AG10803 (cell line): ENCODE measurements around the gene MYOM1.
"Not testable (repeated sequence)": the region's sequence is repeated elsewhere in the genome, so short reads cannot be mapped to it uniquely, and the experiment has no call there.

Experiments used
- DNase-seq: peaks from one replicate; pipeline ENCODE4 v3.0.0; 2010; ENCODE audit warnings: low read depth
- H3K4me3 ChIP-seq: 2 replicates; pipeline ENCODE4 v1.5.1; 2011; ENCODE audit warnings: mild to moderate bottlenecking, low read length, control low read depth
- TF ChIP-seq, protein P1 (sequence below): conservative IDR thresholded peaks from 2 replicates; pipeline ENCODE4 v1.5.1; 2011; ENCODE audit warnings: mild to moderate bottlenecking, low read length, control low read depth, inconsistent platforms

Gene MYOM1

DNA sequence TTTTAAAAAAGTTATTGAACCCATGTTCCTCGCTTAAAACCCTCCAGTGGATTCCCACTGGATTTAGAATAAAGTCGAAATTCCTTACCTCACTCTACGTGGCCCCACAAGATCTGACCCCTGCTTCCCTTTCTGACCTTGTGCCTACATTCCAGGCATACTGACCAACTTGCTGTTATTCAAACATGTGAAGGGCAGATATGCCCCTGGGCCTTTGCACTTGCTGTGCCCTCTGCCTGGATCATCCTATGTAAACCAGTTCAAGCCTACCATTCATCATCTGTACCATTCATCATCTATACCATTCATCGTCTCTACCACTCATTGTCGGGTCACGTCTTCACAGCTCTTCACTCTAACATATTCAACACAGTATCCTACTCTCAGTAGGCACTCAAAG lies 165.6 kb downstream of the MYOM1 start:
- H3K4me3 ChIP-seq = no peak overlapping the region
- TF ChIP-seq, protein P1, sequence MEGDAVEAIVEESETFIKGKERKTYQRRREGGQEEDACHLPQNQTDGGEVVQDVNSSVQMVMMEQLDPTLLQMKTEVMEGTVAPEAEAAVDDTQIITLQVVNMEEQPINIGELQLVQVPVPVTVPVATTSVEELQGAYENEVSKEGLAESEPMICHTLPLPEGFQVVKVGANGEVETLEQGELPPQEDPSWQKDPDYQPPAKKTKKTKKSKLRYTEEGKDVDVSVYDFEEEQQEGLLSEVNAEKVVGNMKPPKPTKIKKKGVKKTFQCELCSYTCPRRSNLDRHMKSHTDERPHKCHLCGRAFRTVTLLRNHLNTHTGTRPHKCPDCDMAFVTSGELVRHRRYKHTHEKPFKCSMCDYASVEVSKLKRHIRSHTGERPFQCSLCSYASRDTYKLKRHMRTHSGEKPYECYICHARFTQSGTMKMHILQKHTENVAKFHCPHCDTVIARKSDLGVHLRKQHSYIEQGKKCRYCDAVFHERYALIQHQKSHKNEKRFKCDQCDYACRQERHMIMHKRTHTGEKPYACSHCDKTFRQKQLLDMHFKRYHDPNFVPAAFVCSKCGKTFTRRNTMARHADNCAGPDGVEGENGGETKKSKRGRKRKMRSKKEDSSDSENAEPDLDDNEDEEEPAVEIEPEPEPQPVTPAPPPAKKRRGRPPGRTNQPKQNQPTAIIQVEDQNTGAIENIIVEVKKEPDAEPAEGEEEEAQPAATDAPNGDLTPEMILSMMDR = no peak
- no peak for DNase-seq

DNA sequence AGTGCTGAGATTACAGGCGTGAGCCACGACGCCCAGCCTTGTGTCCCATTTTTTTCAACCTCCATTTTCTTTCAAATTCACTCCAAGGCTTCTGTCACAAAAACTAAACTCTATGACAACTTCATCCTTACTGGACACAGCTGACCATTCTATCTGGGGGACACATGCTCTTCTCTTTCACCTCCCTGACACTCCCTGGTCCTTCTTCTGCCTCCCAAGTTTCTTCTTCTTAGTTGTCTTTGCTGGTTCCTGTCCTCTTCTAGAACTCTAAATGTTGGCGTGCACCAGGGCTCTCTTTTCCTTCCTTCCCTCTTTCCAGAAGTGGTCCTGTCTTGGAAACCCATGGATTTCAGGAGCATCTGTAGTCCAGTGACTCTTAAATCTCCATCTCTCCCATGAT lies 166.7 kb downstream of the MYOM1 start:
- TF ChIP-seq, protein P1 = no peak
- no peak for DNase-seq
- no peak overlapping the region for H3K4me3 ChIP-seq

DNA sequence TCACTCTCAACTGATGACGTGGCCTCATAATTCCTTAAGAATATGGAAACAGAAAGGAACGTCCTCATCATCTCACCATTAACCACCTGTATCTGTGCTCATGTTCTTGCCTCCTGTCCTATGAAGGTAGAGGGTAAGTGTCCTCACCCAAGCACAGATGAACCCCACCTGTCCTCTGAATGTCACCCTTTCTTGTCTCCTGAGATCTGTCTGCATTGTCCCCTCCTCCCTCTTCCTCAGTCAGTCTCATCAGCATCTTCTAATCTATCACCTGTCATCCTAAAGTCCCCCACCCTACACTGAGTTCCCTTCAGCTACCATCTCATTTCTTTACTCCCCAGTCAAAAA lies 167.4 kb downstream of the MYOM1 start:
- TF ChIP-seq, protein P1 = no peak
- no peak for DNase-seq
- no peak overlapping the region for H3K4me3 ChIP-seq

DNA sequence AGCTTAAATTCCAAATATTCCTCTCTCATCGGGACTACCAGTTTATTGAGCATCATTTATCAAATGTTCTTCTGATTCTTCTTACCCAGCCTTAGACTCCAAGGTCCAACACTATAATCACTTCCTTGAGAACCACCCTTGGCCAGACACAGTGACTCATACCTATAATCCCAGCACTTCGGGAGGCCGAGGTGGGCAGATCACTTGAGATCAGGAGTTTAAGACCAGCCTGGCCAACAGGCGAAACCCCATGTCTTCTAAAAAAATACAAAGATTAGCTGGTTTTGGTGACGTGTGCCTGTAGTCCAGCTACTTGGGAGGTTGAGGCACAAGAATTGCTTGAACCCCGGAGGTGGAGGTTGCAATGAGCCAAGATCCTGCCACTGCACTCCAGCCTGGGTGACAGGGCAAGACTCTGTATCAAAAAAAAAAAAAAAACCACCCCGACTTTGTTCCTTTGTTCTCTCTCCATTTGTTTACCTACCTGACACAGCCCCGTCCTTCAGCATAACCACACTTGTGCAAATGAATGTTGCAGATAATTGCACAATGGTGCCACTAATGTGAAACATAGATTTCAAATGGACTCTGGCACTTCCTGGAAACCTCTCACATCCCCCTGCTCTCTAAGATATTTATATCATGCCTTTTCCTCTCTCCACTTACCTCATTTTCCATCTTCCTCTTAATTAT lies 167.9 kb downstream of the MYOM1 start:
- no peak for DNase-seq
- no peak overlapping the region for H3K4me3 ChIP-seq
- TF ChIP-seq, protein P1 = no peak

DNA sequence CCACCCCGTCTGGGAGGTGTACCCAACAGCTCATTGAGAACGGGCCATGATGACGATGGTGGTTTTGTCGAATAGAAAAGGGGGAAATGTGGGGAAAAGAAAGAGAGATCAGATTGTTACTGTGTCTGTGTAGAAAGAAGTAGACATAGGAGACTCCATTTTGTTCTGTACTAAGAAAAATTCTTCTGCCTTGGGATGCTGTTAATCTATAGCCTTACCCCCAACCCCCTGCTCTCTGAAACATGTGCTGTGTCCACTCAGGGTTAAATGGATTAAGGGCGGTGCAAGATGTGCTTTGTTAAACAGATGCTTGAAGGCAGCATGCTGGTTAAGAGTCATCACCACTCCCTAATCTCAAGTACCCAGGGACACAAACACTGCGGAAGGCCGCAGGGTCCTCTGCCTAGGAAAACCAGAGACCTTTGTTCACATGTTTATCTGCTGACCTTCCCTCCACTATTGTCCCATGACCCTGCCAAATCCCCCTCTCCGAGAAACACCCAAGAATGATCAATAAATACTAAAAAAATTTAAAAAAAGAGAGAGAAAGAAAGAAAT lies 169.8 kb downstream of the MYOM1 start:
- H3K4me3 ChIP-seq, DNase-seq: not testable (repeated sequence)

DNA sequence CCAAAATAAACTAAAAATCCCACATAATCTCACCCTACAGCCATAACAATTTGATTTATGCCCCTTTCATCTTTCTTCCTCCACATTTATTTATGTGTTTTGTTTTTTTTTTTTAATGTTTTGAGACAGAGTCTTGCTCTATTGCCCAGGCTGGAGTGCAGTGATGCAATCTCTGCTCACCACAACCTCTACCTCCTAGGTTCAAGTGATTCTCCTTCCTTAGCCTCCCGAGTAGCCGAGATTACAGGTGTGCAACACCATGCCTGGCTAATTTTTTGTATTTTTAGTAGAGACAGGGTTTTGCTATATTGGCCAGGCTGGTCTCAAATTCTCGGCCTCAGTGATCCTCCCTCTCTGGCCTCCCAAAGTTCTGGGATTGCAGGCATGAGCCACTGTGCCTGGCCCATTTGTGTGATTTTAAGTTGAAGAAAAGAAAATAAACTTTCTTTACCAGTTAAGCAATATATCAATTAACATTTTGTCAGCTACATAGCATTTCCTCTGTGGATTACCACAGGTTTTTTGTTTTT lies 170.9 kb downstream of the MYOM1 start:
- no peak overlapping the region for H3K4me3 ChIP-seq
- DNase-seq = no peak
- TF ChIP-seq, protein P1 = no peak

DNA sequence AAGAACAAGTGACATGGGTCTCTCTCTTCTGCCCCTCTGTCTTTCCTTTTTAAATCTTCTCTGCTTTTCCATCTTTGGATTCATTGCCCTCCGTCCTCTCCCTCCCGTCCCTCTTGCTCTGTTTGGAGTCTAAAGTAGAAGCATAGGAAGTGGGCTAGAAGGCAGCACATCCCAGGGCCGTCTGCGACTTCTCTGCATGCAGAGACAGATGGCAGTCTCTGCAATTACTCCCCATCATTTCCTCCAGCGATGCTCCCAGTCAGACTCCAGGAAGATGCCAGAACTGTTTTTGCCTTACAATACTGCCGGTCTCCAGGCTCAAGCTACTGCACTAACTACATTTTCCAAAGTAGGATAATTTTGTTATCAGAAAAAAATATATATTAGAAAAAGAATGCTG lies 171.6 kb downstream of the MYOM1 start:
- no peak overlapping the region for H3K4me3 ChIP-seq
- no peak for DNase-seq
- TF ChIP-seq, protein P1 = no peak
